Common myeloid progenitor, CD34-positive (primary cell): ENCODE results near the gene TGFBR1.

Experiments
- CTCF ChIA-PET: fragments of 350-600 bp; sonication (Branson Sonifier 250); formaldehyde crosslinking; loops from one replicate; lab custom pipeline; 2021; ENCODE audit warnings: antibody characterized with exemption; lab: Charles Lee
- POLR2A ChIA-PET: fragments of 350-600 bp; sonication (Branson Sonifier 250); formaldehyde crosslinking; loops from one replicate; lab custom pipeline; 2021; ENCODE audit warnings: antibody characterized with exemption; lab: Charles Lee
- DNase-seq, 3 donors: peaks; one replicate each; pipeline versions ENCODE4 v3.0.0 to v3.0.0-alpha.2; 2013
- H3K27ac ChIP-seq, 2 experiments: 1 replicate in 1 of 2; 2 replicates in 1 of 2; pipeline ENCODE4 v1.7.0; 2013; ENCODE audit warnings: inconsistent platforms in 2 of 2, low read length in 2 of 2, mild to moderate bottlenecking in 2 of 2, low read depth in 1 of 2, moderate library complexity in 1 of 2; ENCODE audit not compliant: severe bottlenecking in 2 of 2, insufficient read depth in 1 of 2, poor library complexity in 1 of 2
- H3K27me3 ChIP-seq, 5 experiments: replicated peaks in 2 of 5; 1 replicate in 3 of 5; 2 replicates in 2 of 5; pipeline versions ENCODE4 v1.6.1 to v1.7.0; 2013; ENCODE audit warnings: low read length in 4 of 5, mild to moderate bottlenecking in 2 of 5, moderate library complexity in 2 of 5, inconsistent platforms in 1 of 5; ENCODE audit not compliant: insufficient read depth in 5 of 5, control insufficient read depth in 4 of 5
- H3K36me3 ChIP-seq, 4 experiments: 1 replicate in 2 of 4; 2 replicates in 2 of 4; pipeline versions ENCODE4 v1.6.1 to v1.7.0; 2013; ENCODE audit warnings: low read length in 3 of 4, control low read depth in 1 of 4, mild to moderate bottlenecking in 1 of 4; ENCODE audit not compliant: control insufficient read depth in 4 of 4, insufficient read depth in 4 of 4
- H3K4me1 ChIP-seq, 4 experiments: 1 replicate in 3 of 4; 2 replicates in 1 of 4; pipeline versions ENCODE4 v1.6.1 to v1.7.1; 2013; ENCODE audit warnings: low read length in 3 of 4, mild to moderate bottlenecking in 3 of 4, control low read depth in 1 of 4, inconsistent platforms in 1 of 4, moderate library complexity in 1 of 4; ENCODE audit not compliant: control insufficient read depth in 4 of 4, insufficient read depth in 4 of 4; ENCODE audit errors: control extremely low read depth in 1 of 4
- H3K4me3 ChIP-seq, 7 experiments: 1 replicate in 4 of 7; 2 replicates in 3 of 7; pipeline versions ENCODE4 v1.5.1 to v1.7.0; 2013; ENCODE audit warnings: mild to moderate bottlenecking in 7 of 7, low read length in 6 of 7, moderate library complexity in 6 of 7, inconsistent platforms in 2 of 7, low read depth in 2 of 7, control low read depth in 1 of 7; ENCODE audit not compliant: insufficient read depth in 4 of 7, control insufficient read depth in 1 of 7; ENCODE audit errors: extremely low read depth in 1 of 7
- H3K9me3 ChIP-seq, 5 experiments: 1 replicate in 4 of 5; 2 replicates in 1 of 5; pipeline versions ENCODE4 v1.6.1 to v1.7.1; 2013; ENCODE audit warnings: low read length in 4 of 5, mild to moderate bottlenecking in 2 of 5, inconsistent platforms in 1 of 5, low read depth in 1 of 5, moderate library complexity in 1 of 5; ENCODE audit not compliant: control insufficient read depth in 4 of 5, insufficient read depth in 2 of 5; ENCODE audit errors: control extremely low read depth in 1 of 5
- WGBS: methylation state at CpG from one replicate; pipeline ENCODE4 v1.1.5; 2013; ENCODE audit not compliant: insufficient coverage; 5-methylcytosine and 5-hydroxymethylcytosine counted together

Gene TGFBR1

DNA sequence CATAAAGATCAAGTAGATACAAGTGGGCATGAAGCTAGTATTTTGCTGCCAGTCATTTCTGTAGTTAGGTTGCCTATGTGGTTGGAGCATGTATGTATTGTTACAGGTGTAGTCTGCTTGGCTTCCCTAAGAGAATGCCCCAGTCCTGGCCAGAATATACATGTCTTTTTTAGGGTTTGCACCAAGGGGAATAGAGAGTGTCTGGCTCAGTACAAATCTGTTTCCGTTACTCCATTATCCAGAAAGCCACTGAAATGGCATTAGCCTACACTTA lies 23.2 kb downstream of the TGFBR1 start:
- peaks cover 0 to 20% (median 2%) of the 10 kb centered on the region in 4 experiments for H3K36me3 ChIP-seq
- ChIA-PET CTCF (no interaction called here), POLR2A (interaction anchor here (0.6 kb wide), 1 partner anchor 23 kb away, joined by 3 read pairs; the partner anchor contains the start of gene TGFBR1)
- no peak overlapping the region for H3K27ac ChIP-seq
- no CpG with 5 or more reads among the region's 1 CpG for WGBS
- H3K9me3 ChIP-seq = peaks cover 0 to 5% (median 0%) of the 10 kb centered on the region in 5 experiments
- H3K4me1 ChIP-seq = peaks cover 5 to 15% (median 7%) of the 10 kb centered on the region in 4 experiments
- no peak for DNase-seq
- H3K27me3 ChIP-seq = no peaks in the 10 kb centered on the region
- no peak overlapping the region for H3K4me3 ChIP-seq

DNA sequence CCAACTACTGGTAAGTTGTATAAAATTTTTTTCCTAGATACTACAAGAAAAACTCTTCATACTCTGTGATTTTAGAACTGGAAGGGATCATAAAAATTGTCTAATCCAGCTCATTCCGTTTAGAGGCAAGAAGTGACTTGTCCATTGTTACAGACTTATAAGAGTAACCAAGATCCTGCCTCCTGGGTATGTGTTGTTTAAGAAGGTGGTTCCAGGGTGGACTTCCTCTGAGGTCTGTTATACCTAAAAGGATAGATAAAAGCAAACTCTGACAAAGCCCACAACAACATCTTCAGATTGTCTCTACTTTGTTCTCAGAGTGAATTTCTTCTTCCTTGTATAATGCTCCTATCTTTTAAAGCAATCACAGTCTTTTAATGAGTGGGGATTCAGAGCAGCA lies 24.2 kb downstream of the TGFBR1 start:
- no peak overlapping the region for H3K27ac ChIP-seq
- H3K36me3 ChIP-seq = peaks cover 0 to 17% (median 2%) of the 10 kb centered on the region in 4 experiments
- ChIA-PET CTCF (interaction anchor here (1.2 to 1.3 kb wide), 3 partner anchors 15 to 130 kb away, joined by 3 to 6 read pairs (median 3); no protein-coding TSS in a partner anchor), POLR2A (no interaction called here)
- peaks cover 0 to 5% (median 0%) of the 10 kb centered on the region in 5 experiments for H3K9me3 ChIP-seq
- no peak overlapping the region for H3K4me3 ChIP-seq
- no peak for DNase-seq
- H3K27me3 ChIP-seq = no peaks in the 10 kb centered on the region
- H3K4me1 ChIP-seq = peaks cover 6 to 20% (median 10%) of the 10 kb centered on the region in 4 experiments
- no CpG with 5 or more reads among the region's 1 CpG for WGBS

DNA sequence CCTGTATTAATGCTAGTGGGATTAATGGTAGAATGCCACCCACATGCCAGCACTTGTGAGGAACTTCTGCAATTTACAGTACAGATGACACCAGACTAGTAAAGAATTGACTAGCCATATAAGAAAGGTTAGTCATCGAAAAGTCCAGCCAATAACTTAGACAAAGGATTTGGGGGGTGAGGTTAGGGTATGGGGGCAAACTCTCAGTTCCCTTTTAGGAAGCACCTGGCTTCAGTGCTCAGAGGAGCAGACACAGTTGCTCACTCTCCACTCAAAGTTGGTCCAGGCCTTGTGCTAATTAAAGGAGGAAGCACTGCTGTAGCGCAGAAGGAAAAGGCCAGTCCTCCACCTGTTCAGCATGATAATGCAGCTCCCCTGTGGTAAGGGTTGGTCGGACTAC lies 25.2 kb downstream of the TGFBR1 start:
- CTCF ChIA-PET = interaction anchor here (0.8 to 1.2 kb wide), 6 partner anchors 8 to 131 kb away, joined by 3 to 6 read pairs (median 3); no protein-coding TSS in a partner anchor
- 14% methylated on average over 1 of the region's 3 CpGs for WGBS
- Histone ChIP-seq H3K4me3 (peak overlapping the region in 1 of 7 experiments; percentile 4), H3K27me3 (no peaks in the 10 kb centered on the region), H3K27ac (no peak overlapping the region), H3K36me3 (peaks cover 0 to 18% (median 2%) of the 10 kb centered on the region in 4 experiments), H3K4me1 (peaks cover 13 to 29% (median 18%) of the 10 kb centered on the region in 4 experiments), H3K9me3 (peaks cover 0 to 5% (median 0%) of the 10 kb centered on the region in 5 experiments)
- POLR2A ChIA-PET = no interaction called here
- peak; percentile 70 to 97 (median 95) for DNase-seq

DNA sequence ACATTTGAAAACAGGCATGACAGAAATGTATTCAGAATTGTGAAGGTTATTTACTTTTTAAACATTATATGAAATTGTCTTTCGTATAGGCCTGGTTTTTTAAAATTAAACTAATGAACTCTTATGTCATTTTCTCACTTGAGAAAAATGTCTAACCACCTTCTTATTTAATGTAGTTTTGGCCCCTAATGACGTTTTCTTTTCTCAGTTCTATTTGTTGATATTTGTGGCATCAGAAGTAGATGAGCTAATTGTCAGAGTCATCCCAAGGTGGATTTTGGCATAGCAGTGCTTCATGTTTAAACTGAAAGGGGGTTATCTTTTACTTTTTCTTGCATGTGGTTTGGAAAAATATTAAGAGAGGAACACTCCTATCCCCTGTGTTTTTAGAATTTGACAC lies 28.2 kb downstream of the TGFBR1 start:
- WGBS = 100% methylated on average over 1 of the region's 2 CpGs
- Histone ChIP-seq H3K4me1 (peaks cover 32 to 60% (median 43%) of the 10 kb centered on the region in 4 experiments), H3K27ac (no peak overlapping the region), H3K36me3 (peaks cover 0 to 16% (median under 1%) of the 10 kb centered on the region in 4 experiments), H3K4me3 (no peak overlapping the region), H3K9me3 (no peaks in the 10 kb centered on the region), H3K27me3 (no peaks in the 10 kb centered on the region)
- ChIA-PET POLR2A (interaction anchor here (1.3 kb wide), 1 partner anchor 29 kb away, joined by 3 read pairs; no protein-coding TSS in a partner anchor), CTCF (interaction anchor here (0.9 to 14.8 kb wide), 5 partner anchors 17 to 285 kb away, joined by 3 to 313 read pairs (median 5); no protein-coding TSS in a partner anchor)
- no peak for DNase-seq

DNA sequence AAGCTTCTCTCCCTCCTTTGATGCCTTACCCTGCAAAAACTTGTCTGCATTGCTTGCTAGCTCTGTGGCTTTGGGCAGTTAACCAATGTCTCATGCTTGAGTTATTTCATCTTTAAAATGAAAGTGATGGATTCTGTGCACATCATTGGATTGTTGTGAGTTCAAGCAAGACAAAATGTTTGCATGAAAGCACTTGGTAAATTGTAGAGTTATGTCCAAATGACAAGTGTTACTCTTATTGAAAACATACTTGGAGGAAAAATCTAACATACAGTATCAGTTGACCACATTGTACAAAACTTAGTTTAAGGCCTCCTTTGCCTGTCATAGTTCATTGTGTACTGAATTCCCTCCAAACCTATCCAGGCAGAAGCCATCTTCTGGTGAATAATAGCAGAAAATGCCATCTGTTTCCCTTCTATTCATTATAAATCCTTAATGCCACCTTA lies 30.0 kb downstream of the TGFBR1 start:
- Histone ChIP-seq H3K27ac (no peak overlapping the region), H3K4me3 (peak overlapping the region in 1 of 7 experiments; percentile 19), H3K9me3 (no peaks in the 10 kb centered on the region), H3K4me1 (peaks cover 34 to 64% (median 51%) of the 10 kb centered on the region in 4 experiments), H3K36me3 (peaks cover 0 to 20% (median 3%) of the 10 kb centered on the region in 4 experiments), H3K27me3 (no peaks in the 10 kb centered on the region)
- ChIA-PET POLR2A (interaction anchor here (0.6 kb wide), 1 partner anchor 334 kb away, joined by 10 read pairs; no protein-coding TSS in a partner anchor), CTCF (interaction anchor here (0.8 to 14.8 kb wide), 2 partner anchors 137 to 165 kb away, joined by 3 to 313 read pairs; no protein-coding TSS in a partner anchor)
- peak in 2 of 3 donors; percentile 56 to 59 for DNase-seq

DNA sequence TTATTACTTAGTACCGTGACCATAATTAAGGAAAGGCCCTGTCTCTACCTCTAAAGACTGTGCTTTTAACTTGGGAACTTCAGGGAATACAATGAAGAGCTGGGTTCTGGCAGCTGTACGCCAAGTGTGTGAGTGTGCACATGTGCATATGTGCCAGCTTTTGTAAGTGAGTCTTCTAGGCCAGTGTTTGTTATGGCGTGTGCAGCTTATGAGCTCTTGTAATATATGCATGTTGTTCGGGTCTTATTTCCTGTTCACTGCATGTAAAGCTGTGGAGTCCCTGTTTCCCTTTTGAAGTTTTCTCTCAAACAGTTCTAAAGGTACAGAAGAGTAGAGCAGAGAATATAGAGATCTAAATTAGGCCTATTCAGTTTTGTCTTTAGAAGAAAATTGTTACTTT lies 30.5 kb downstream of the TGFBR1 start:
- no peak overlapping the region for H3K27ac ChIP-seq
- peaks cover 0 to 20% (median 5%) of the 10 kb centered on the region in 4 experiments for H3K36me3 ChIP-seq
- ChIA-PET POLR2A (interaction anchor here (0.6 kb wide), 1 partner anchor 334 kb away, joined by 10 read pairs; no protein-coding TSS in a partner anchor), CTCF (interaction anchor here (0.8 to 14.8 kb wide), 4 partner anchors 29 to 166 kb away, joined by 3 to 313 read pairs (median 42); no protein-coding TSS in a partner anchor)
- WGBS = 68% methylated on average over 3 of the region's 4 CpGs
- no peaks in the 10 kb centered on the region for H3K9me3 ChIP-seq
- peak overlapping the region in 1 of 7 experiments; percentile 39 for H3K4me3 ChIP-seq
- DNase-seq = no peak
- H3K4me1 ChIP-seq = peaks cover 32 to 63% (median 49%) of the 10 kb centered on the region in 4 experiments
- H3K27me3 ChIP-seq = no peaks in the 10 kb centered on the region

DNA sequence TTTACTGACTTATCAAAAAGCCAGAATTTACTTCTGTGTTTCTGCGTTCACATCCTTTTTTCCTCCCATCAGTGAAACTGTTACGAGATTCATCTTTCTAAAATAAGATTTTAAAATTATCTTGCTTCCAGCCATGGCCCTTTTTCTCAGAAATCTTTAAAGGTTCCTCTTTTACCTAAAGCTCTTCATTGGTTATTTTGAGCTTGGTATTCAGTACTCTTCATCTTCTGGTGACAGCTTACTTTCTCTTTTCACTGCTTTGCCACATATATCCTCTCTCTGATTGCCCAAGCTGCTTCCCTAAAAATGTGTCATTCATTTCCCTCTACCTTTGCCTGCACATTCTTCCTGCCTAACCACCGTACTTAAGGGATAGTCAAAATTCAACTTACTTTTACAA lies 32.3 kb downstream of the TGFBR1 start:
- CTCF ChIA-PET = interaction anchor here (1.2 to 14.8 kb wide), 13 partner anchors 11 to 289 kb away, joined by 3 to 313 read pairs (median 8); no protein-coding TSS in a partner anchor
- 0% methylated on average over 2 of the region's 3 CpGs for WGBS
- DNase-seq = peak; percentile 63 to 93 (median 89)

More for the DNA sequence above, 32.3 kb downstream of the TGFBR1 start:
- Histone ChIP-seq H3K9me3 (no peaks in the 10 kb centered on the region), H3K4me1 (peaks cover 28 to 59% (median 47%) of the 10 kb centered on the region in 4 experiments), H3K27ac (peak overlapping the region in 1 of 2 experiments; percentile 35), H3K4me3 (peak overlapping the region in 2 of 7 experiments; percentile 36 to 40), H3K36me3 (peaks cover 4 to 28% (median 12%) of the 10 kb centered on the region in 4 experiments), H3K27me3 (no peaks in the 10 kb centered on the region)
- POLR2A ChIA-PET = no interaction called here
